Activated CD8-positive, alpha-beta memory T cell treated with anti-CD3 and anti-CD28 coated beads, Interleukin-2, amount 50 U/mL, for 1 hour (primary cell): ENCODE measurements around the gene SNX1.
"Not testable (repeated sequence)": the region's sequence is repeated elsewhere in the genome, so short reads cannot be mapped to it uniquely, and the experiment has no call there.

Source experiments
- DNase-seq: peaks from one replicate; pipeline ENCODE4 v3.0.0-alpha.2; 2020; ENCODE audit errors: extremely low read depth

Gene SNX1

GRCh38 chr15:64112904-64113303 is 17.1 kb downstream of the SNX1 start:
- no peak for DNase-seq

GRCh38 chr15:64117759-64118487 is 22.1 kb downstream of the SNX1 start:
- no peak for DNase-seq

- DNase-seq, result not testable (repeated sequence)
These were observed 24.5 kb downstream of the SNX1 start for GRCh38 chr15:64120322-64120721.

- DNase-seq, result no peak
These were observed 25.8 kb downstream of the SNX1 start for GRCh38 chr15:64121614-64122013.

- DNase-seq, result no peak
These were observed 26.7 kb downstream of the SNX1 start for GRCh38 chr15:64122444-64122843.

GRCh38 chr15:64122936-64123351 is 27.2 kb downstream of the SNX1 start:
- DNase-seq, result no peak

- DNase-seq, result no peak
These were observed 30.2 kb downstream of the SNX1 start for GRCh38 chr15:64125978-64126377.

GRCh38 chr15:64127521-64128270 is 31.9 kb downstream of the SNX1 start:
- no peak for DNase-seq

- DNase-seq, result no peak
These were observed 34.4 kb downstream of the SNX1 start for GRCh38 chr15:64130159-64130558.

- DNase-seq, result no peak
These were observed 35.8 kb downstream of the SNX1 start for GRCh38 chr15:64131547-64131946.

GRCh38 chr15:64132217-64132616 is 36.4 kb downstream of the SNX1 start:
- no peak for DNase-seq

GRCh38 chr15:64133623-64134344 is 38.0 kb downstream of the SNX1 start:
- no peak for DNase-seq

- DNase-seq, result no peak
These were observed 38.6 kb downstream of the SNX1 start for GRCh38 chr15:64134345-64134829.

GRCh38 chr15:64136347-64136746 is 40.6 kb downstream of the SNX1 start:
- DNase-seq, result no peak

- DNase-seq, result no peak
These were observed 41.5 kb downstream of the SNX1 start for GRCh38 chr15:64137226-64137833.

- DNase-seq, result no peak
These were observed 42.7 kb downstream of the SNX1 start for GRCh38 chr15:64138331-64138941.

- DNase-seq, result no peak
These were observed 46.2 kb downstream of the SNX1 start for GRCh38 chr15:64141798-64142512.

- DNase-seq, result no peak
These were observed 47.5 kb downstream of the SNX1 start for GRCh38 chr15:64143276-64143675.

GRCh38 chr15:64144192-64144564 is 48.4 kb downstream of the SNX1 start:
- no peak for DNase-seq

- DNase-seq, result no peak
These were observed 48.9 kb downstream of the SNX1 start for GRCh38 chr15:64144565-64145281.
